ENCODE measurements around the gene PEX14.
A peak's percentile ranks its signal among the peaks of the same experiment; 100 is the strongest.

PEX14 gene

GRCh38 chr1:10672343-10673050 is 197.7 kb downstream of the PEX14 start:
- no peak for DNase-seq

GRCh38 chr1:10673109-10673711 is 198.5 kb downstream of the PEX14 start:
- DNase-seq, result no peak

- DNase-seq, result no peak
These were observed 199.5 kb downstream of the PEX14 start for GRCh38 chr1:10674222-10674621.

- DNase-seq, result no peak
These were observed 200.2 kb downstream of the PEX14 start for GRCh38 chr1:10674700-10675609.

- no peak for DNase-seq
These were observed 201.1 kb downstream of the PEX14 start for GRCh38 chr1:10675813-10676212.

- DNase-seq, result no peak
These were observed 202.2 kb downstream of the PEX14 start for GRCh38 chr1:10676963-10677362.

GRCh38 chr1:10677491-10678391 is 203.0 kb downstream of the PEX14 start:
- no peak for DNase-seq

- no peak for DNase-seq
These were observed 203.7 kb downstream of the PEX14 start for GRCh38 chr1:10678402-10678801.

GRCh38 chr1:10678852-10679251 is 204.1 kb downstream of the PEX14 start:
- DNase-seq, result no peak

- peak; percentile 63 for DNase-seq
These were observed 204.9 kb downstream of the PEX14 start for GRCh38 chr1:10679496-10680220.
